ENCODE data around the gene MYOZ2.

MYOZ2 gene

GRCh38 chr4:119124352-119124751 lies 11.3 kb upstream of the MYOZ2 start:
- no peak for TF ChIP-seq CTCF (conservative IDR thresholded peaks at IDR 0.05; ENCODE audit: low read depth, low read length)
- DNase-seq (ENCODE audit: low read depth): peak; percentile 89
- no peak overlapping the region for H3K4me3 ChIP-seq (ENCODE audit: low read length)

- no peak for TF ChIP-seq CTCF (conservative IDR thresholded peaks at IDR 0.05; ENCODE audit: low read depth, low read length)
- no peak for DNase-seq (ENCODE audit: low read depth)
- H3K4me3 ChIP-seq (ENCODE audit: low read length): no peak overlapping the region
These were observed 9.7 kb upstream of the MYOZ2 start for GRCh38 chr4:119125931-119126330.

GRCh38 chr4:119128148-119128547 lies 7.5 kb upstream of the MYOZ2 start:
- TF ChIP-seq CTCF (conservative IDR thresholded peaks at IDR 0.05; ENCODE audit: low read depth, low read length): no peak
- H3K4me3 ChIP-seq (ENCODE audit: low read length): no peak overlapping the region
- DNase-seq (ENCODE audit: low read depth): no peak

- peak; percentile 76 for DNase-seq (ENCODE audit: low read depth)
- no peak overlapping the region for H3K4me3 ChIP-seq (ENCODE audit: low read length)
- TF ChIP-seq CTCF (conservative IDR thresholded peaks at IDR 0.05; ENCODE audit: low read depth, low read length): no peak
These were observed 5.1 kb upstream of the MYOZ2 start for GRCh38 chr4:119130365-119131065.

- TF ChIP-seq CTCF (conservative IDR thresholded peaks at IDR 0.05; ENCODE audit: low read depth, low read length): no peak
- H3K4me3 ChIP-seq (ENCODE audit: low read length): no peak overlapping the region
These were observed 4.5 kb upstream of the MYOZ2 start for GRCh38 chr4:119131164-119131563.

GRCh38 chr4:119132306-119132705 lies 3.3 kb upstream of the MYOZ2 start:
- H3K4me3 ChIP-seq (ENCODE audit: low read length): no peak overlapping the region
- no peak for TF ChIP-seq CTCF (conservative IDR thresholded peaks at IDR 0.05; ENCODE audit: low read depth, low read length)
- no peak for DNase-seq (ENCODE audit: low read depth)

More at GRCh38 chr4:119131164-119131563, 4.5 kb upstream of the MYOZ2 start:
- no peak for DNase-seq (ENCODE audit: low read depth)

GRCh38 chr4:119136546-119136945 lies 914 bp downstream of the MYOZ2 start:
- no peak overlapping the region for H3K4me3 ChIP-seq (ENCODE audit: low read length)
- DNase-seq (ENCODE audit: low read depth): no peak
- peak; percentile 9 for TF ChIP-seq CTCF (conservative IDR thresholded peaks at IDR 0.05; ENCODE audit: low read depth, low read length)

Data from retinal pigment epithelial cell (primary cell).